RWPE1 (cell line): ENCODE data around the gene ATG16L2.

Experiments used
- CTCF ChIA-PET: fragments of 350-600 bp; sonication (Branson Sonifier 250); formaldehyde crosslinking; extraction: SDS; loops from one replicate; lab custom pipeline; 2021; lab: Yijun Ruan, JAX
- POLR2A ChIA-PET: fragments of 400-600 bp; formaldehyde crosslinking; extraction: SDS; loops from one replicate; lab custom pipeline; 2020; ENCODE audit warnings: antibody characterized with exemption; ENCODE audit not compliant: low non-redundant PET; lab: Yijun Ruan, JAX
- DNase-seq: peaks from one replicate; pipeline ENCODE4 v3.0.0; 2012; ENCODE audit warnings: low spot score
- H3K27ac ChIP-seq: fragments of 450-650 bp; 2 replicates; pipeline ENCODE4 v1.5.1; 2017
- TF ChIP-seq, protein P1 (sequence below): fragments of 450-650 bp; conservative IDR thresholded peaks from 2 replicates; pipeline ENCODE4 v1.5.1; 2017; ENCODE audit warnings: low read depth, mild to moderate bottlenecking

Gene ATG16L2

DNA sequence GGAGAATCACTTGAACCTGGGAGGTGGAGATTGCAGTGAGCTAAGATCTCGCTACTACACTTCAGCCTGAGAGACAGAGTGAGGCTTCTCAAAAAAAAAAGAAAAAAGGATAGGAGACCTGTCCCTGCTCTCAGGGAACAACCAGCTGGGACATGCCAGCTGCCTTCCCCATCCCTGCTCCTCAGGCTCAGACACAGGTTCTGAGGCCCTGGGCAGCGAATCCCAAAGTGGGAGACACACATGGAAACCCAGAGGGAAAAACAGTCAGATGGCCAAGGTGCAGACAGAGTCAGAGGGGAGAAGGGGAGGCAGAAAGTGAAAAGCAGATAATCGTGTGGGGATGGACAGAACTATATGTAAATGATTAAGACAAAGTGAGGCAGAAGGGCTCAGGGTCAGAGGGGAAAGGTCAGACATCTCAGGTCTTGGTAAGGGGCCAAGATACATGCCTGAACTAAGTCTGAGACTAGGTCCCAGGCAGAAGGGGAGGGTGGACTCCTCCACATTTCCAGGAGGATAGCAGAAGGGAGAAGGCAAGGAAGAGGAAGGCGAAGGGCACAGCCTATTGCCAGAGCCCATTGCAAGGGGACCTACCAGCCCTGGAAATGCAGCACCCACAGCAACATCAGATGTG, 34.6 kb upstream of the ATG16L2 start:
- ChIA-PET POLR2A (interaction anchor here (0.7 to 1.1 kb wide), 2 partner anchors 41 to 43 kb away, joined by 3 to 5 read pairs; no protein-coding TSS in a partner anchor), CTCF (interaction anchor here (0.7 to 1.4 kb wide), 2 partner anchors 54 to 96 kb away, joined by 3 to 4 read pairs; no protein-coding TSS in a partner anchor)
- TF ChIP-seq, protein P1, sequence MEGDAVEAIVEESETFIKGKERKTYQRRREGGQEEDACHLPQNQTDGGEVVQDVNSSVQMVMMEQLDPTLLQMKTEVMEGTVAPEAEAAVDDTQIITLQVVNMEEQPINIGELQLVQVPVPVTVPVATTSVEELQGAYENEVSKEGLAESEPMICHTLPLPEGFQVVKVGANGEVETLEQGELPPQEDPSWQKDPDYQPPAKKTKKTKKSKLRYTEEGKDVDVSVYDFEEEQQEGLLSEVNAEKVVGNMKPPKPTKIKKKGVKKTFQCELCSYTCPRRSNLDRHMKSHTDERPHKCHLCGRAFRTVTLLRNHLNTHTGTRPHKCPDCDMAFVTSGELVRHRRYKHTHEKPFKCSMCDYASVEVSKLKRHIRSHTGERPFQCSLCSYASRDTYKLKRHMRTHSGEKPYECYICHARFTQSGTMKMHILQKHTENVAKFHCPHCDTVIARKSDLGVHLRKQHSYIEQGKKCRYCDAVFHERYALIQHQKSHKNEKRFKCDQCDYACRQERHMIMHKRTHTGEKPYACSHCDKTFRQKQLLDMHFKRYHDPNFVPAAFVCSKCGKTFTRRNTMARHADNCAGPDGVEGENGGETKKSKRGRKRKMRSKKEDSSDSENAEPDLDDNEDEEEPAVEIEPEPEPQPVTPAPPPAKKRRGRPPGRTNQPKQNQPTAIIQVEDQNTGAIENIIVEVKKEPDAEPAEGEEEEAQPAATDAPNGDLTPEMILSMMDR: no peak
- H3K27ac ChIP-seq: peak overlapping the region; percentile 25; the same call in 1 of the 2 replicates
- no peak for DNase-seq

DNA sequence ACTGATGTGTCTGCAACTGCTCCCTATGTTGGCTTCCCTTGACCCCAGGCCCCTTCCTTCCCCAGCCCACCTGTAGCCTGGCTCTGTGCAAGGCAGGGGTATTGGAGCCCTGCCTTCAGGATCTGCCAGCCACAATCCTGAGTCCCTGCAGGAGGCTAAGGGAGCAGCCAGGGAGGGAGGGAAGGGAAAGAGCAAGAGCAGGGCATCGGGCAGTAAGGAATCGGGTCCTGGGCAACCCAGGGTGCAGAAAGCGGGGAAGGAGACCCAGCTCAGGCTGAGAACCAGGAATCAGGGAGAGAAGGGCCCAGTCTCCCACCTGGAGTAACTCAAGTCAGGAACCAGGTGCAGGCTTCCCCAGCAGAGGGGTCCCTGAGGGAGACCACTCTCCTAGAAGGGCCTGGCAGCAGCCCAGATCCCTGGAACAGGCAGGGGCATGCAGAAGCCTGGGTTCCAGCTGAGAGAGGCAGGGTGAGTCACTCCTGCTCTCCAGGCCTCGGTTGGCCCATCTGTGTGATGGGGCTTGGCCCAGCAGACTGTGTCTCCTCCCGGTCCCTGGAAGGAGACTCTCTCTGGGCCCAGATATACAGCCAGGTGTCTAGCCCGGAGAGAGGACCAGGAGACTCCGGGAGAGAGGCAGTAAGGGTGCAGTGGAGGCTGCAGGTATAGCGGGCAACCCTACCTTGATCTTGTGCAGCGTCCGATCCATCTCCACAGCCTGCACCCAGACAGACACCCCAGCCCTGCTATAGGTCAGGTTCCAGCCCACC, 33.7 kb upstream of the ATG16L2 start:
- CTCF ChIA-PET: interaction anchor here (0.8 to 1.4 kb wide), 2 partner anchors 13 to 55 kb away, joined by 3 to 5 read pairs; no protein-coding TSS in a partner anchor

DNA sequence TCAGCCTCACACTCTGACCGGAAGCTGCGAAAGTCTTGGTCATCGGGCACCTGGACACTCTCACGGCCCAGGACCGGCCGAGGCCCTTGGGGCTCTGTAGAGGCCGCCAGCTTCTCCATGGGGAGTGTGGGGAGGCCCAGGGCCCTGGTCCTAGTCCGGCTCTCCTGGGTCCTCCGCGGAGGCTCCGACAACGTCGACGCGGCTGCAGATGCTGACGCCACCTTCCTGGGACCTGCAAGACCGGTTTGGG, 33.2 kb upstream of the ATG16L2 start:
- no peak overlapping the region for H3K27ac ChIP-seq
- DNase-seq: no peak
- TF ChIP-seq, protein P1: no peak
- CTCF ChIA-PET: interaction anchor here (0.5 to 1.4 kb wide), 3 partner anchors 12 to 122 kb away, joined by 3 to 5 read pairs (median 3); no protein-coding TSS in a partner anchor
- POLR2A ChIA-PET: interaction anchor here (1.3 kb wide), 1 partner anchor 56 kb away, joined by 3 read pairs; no protein-coding TSS in a partner anchor

More for the DNA sequence above, 33.7 kb upstream of the ATG16L2 start:
- POLR2A ChIA-PET: no interaction called here
- DNase-seq: no peak
- TF ChIP-seq, protein P1: no peak
- peak overlapping the region; percentile 25; the same call in 1 of the 2 replicates for H3K27ac ChIP-seq

DNA sequence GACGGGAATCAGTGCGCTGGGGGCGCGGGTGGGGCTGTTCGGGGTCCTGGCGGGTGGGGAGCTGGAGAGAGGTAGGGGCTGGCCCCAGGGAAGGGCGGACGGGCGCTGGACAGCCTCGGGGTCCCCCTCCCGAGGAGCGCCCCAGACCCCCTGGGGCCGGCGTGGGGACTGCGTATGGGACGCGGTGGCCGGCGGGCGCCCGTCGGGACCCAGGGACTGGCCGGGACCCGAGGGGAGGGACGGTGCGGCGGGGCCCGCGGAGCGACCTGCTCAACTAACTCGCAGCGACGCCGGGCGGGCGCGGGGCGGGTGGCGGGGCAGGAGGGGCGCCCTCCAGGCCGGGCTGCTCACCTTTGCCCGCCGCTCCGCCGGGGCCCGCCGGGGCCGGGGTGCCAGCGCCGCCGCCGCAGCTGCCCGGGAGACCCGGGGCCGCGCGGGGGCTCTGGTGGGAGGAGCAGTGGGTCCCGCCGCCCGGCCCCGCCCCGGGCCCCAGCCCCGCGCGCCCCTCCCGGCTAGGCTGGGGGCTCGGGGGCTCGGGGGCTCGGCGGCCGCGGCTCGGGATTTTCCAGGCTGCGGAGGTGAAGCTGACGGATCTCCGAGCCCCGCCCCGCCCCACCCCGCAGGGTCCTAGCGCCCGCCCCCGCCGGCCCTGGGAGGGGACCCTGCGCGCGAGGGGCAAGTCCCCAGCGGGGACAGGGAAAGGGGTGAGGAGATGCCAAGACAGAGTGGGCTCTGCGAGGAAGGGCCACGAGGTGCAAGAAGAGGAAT, 32.7 kb upstream of the ATG16L2 start:
- TF ChIP-seq, protein P1: no peak
- ChIA-PET POLR2A (interaction anchor here (0.5 to 1.6 kb wide), 3 partner anchors 10 to 56 kb away, joined by 3 to 8 read pairs (median 4); no protein-coding TSS in a partner anchor), CTCF (interaction anchor here (0.5 to 1.4 kb wide), 4 partner anchors 12 to 123 kb away, joined by 3 to 9 read pairs (median 4); no protein-coding TSS in a partner anchor)
- H3K27ac ChIP-seq: 0 out of 2 replicates have a peak overlapping the region, but pooled peaks have one; percentile 12
- peak; percentile 56 for DNase-seq

DNA sequence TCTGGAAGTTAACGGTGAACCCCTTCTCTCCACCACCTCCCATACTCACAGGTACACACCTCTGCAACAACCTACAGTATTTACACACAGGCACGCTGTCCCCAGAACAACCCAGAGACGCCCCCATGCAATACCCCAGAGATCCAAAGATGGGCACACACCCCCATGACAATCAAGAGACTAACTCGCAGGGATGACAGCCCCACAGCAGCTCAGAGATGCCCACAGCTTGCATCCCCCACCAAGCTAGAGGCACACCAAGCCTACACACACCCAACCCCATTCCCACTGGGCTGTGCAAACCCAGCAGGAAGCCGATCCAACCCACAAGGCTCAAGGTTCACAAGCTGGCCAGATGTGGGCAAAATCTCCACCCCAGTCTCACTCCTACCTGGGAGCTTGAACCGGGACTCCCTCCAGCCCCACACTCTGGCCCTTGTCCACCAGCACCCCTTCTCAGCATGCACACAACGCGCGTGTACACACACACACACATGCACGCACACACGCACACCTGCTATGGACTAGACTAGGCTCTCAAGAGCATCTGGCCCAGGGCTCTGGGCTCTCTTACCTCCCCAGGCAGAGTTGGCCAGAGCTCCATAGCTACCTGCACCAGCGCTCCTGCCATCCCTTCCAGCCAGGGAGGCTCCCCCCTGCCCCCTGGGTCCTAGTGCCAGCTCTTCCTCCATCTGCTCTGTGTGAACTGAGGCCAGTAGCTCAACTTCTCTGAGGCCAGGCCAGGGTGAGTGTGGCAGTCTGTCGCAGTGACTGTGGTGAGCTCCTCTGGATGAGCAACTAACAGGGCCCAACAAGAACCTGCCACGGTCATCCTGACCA, 31.9 kb upstream of the ATG16L2 start:
- ChIA-PET CTCF (interaction anchor here (1.0 to 1.4 kb wide), 4 partner anchors 10 to 57 kb away, joined by 3 to 9 read pairs (median 5); partner anchors contain the start of gene STARD10), POLR2A (interaction anchor here (1.3 to 1.6 kb wide), 2 partner anchors 12 to 57 kb away, joined by 3 to 4 read pairs; no protein-coding TSS in a partner anchor)
- TF ChIP-seq, protein P1: no peak
- DNase-seq: no peak
- 0 out of 2 replicates have a peak overlapping the region, but pooled peaks have one; percentile 12 for H3K27ac ChIP-seq
